ENCODE measurements around the gene FLNB. TPM values are rescaled to one million over a fixed set of nuclear protein-coding genes. Genes with fewer than 3 reads are reported as not detected.

The FLNB gene
- total and polyA plus RNA-seq, 2 of the 13 experiments (the other 11 are each of a cell fraction or from before 2014, with no cell fraction given), result 106 to 130 TPM

- TF ChIP-seq AHDC1 (CRISPR knock-in tag; IDR thresholded peaks at IDR 0.05; ENCODE audit: borderline replicate concordance) (0 out of 2 replicates have a peak, but pooled peaks have one; percentile 3), ZNF33A (CRISPR knock-in tag; IDR thresholded peaks at IDR 0.05; ENCODE audit: borderline replicate concordance) (no peak), CERS6 (CRISPR knock-in tag; IDR thresholded peaks at IDR 0.05) (no peak), SIX1 (CRISPR knock-in tag; IDR thresholded peaks at IDR 0.05; ENCODE audit: borderline replicate concordance) (no peak), ZNF547 (CRISPR knock-in tag; IDR thresholded peaks at IDR 0.05) (no peak), TOPORS (CRISPR knock-in tag; IDR thresholded peaks at IDR 0.05) (no peak), ADNP (CRISPR knock-in tag; IDR thresholded peaks at IDR 0.05) (no peak), ZSCAN20 (CRISPR knock-in tag; IDR thresholded peaks at IDR 0.05; ENCODE audit: borderline replicate concordance) (no peak), ATF1 (CRISPR knock-in tag; IDR thresholded peaks at IDR 0.05) (no peak), HDAC1 (CRISPR knock-in tag; IDR thresholded peaks at IDR 0.05) (no peak; the same call in 1 of the 2 replicates), ZEB1 (IDR thresholded peaks at IDR 0.05; ENCODE audit: insufficient replicate concordance, low read depth) (peak; percentile 31), TBX2 (CRISPR knock-in tag; IDR thresholded peaks at IDR 0.05; ENCODE audit: borderline replicate concordance) (peak; percentile 73; the same call in 1 of the 2 replicates), REXO4 (CRISPR knock-in tag; IDR thresholded peaks at IDR 0.05; ENCODE audit: borderline replicate concordance) (no peak), CCAR2 (optimal IDR thresholded peaks at IDR 0.05; ENCODE audit: low read depth, low read length) (no peak), SNAI1 (CRISPR knock-in tag; IDR thresholded peaks at IDR 0.05; ENCODE audit: borderline replicate concordance) (no peak), KLF6 (CRISPR knock-in tag; IDR thresholded peaks at IDR 0.05) (no peak), SOX6 (IDR thresholded peaks at IDR 0.05) (no peak), SOX6 (CRISPR knock-in tag; IDR thresholded peaks at IDR 0.05) (peak; percentile 80), GABPA (IDR thresholded peaks at IDR 0.05; ENCODE audit: low read depth, low read length) (no peak), GABPA (CRISPR knock-in tag; IDR thresholded peaks at IDR 0.05; ENCODE audit: low read depth) (no peak), ZNF432 (CRISPR knock-in tag; IDR thresholded peaks at IDR 0.05; ENCODE audit: borderline replicate concordance) (no peak), ZBTB7A (CRISPR knock-in tag; IDR thresholded peaks at IDR 0.05) (no peak)
- TF ChIP-seq, protein P1, sequence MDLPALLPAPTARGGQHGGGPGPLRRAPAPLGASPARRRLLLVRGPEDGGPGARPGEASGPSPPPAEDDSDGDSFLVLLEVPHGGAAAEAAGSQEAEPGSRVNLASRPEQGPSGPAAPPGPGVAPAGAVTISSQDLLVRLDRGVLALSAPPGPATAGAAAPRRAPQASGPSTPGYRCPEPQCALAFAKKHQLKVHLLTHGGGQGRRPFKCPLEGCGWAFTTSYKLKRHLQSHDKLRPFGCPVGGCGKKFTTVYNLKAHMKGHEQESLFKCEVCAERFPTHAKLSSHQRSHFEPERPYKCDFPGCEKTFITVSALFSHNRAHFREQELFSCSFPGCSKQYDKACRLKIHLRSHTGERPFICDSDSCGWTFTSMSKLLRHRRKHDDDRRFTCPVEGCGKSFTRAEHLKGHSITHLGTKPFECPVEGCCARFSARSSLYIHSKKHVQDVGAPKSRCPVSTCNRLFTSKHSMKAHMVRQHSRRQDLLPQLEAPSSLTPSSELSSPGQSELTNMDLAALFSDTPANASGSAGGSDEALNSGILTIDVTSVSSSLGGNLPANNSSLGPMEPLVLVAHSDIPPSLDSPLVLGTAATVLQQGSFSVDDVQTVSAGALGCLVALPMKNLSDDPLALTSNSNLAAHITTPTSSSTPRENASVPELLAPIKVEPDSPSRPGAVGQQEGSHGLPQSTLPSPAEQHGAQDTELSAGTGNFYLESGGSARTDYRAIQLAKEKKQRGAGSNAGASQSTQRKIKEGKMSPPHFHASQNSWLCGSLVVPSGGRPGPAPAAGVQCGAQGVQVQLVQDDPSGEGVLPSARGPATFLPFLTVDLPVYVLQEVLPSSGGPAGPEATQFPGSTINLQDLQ (CRISPR knock-in tag; IDR thresholded peaks at IDR 0.05), result no peak
These were observed 33.7 kb downstream of the FLNB start (continued) for GRCh38 chr3:58041826-58042324.
